Measurements from ENCODE around the gene ASMTL.

DNA sequence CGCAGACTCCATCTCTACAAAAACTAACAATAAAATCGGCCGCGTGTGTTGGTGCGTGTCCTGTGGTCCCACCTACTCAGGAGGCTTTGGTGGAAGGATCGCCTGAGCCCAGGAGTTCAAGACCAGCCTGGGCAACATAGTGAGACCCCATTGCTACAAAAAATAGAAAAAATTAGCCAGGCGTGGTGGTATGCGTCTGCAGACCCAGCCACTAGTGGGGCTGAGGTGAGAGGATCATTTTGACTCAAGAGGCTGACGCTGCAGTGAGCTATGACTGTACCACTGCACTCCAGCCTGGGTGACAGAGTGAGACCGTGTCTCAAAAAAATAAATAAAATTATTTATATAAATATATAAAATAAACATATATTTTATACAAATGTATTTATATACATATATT is 22.3 kb downstream of the ASMTL start:
- TF ChIP-seq SP1 (IDR thresholded peaks at IDR 0.05) (no peak), SUZ12 (IDR thresholded peaks at IDR 0.05) (no peak)
